K562 (cell line): Measurements from ENCODE around the gene DDRGK1.

ENCODE experiments used
- ATF1 ChIP-seq, 2 experiments: fragments of 450-650 bp in 1 of 2; IDR thresholded peaks; 2 replicates each; pipeline ENCODE4 v1.6.1; 2016; ENCODE audit warnings: missing compliant biosample characterization in 1 of 2, missing genetic modification characterization in 1 of 2
- CREB1 ChIP-seq, 2 experiments: sonication (generic) in 1 of 2; formaldehyde crosslinking in 1 of 2; IDR thresholded peaks; 2 replicates each; pipeline versions ENCODE4 v1.6.1 to v1.8.0; 2012 to 2022; ENCODE audit warnings: inconsistent platforms in 1 of 2, mild to moderate bottlenecking in 1 of 2, missing genetic modification reagents in 1 of 2, moderate library complexity in 1 of 2
- TBL1XR1 ChIP-seq, 2 experiments: IDR thresholded peaks; 2 replicates each; pipeline ENCODE4 v1.6.1; 2012; ENCODE audit warnings: improper control_type of control experiment in 2 of 2, low read length in 2 of 2, mild to moderate bottlenecking in 1 of 2
- TF ChIP-seq, protein P1 (sequence below): sonication (generic); formaldehyde crosslinking; IDR thresholded peaks from 2 replicates; pipeline ENCODE4 v1.8.1; 2023; ENCODE audit warnings: missing genetic modification reagents, mild to moderate bottlenecking, borderline replicate concordance
- TF ChIP-seq, protein P2 (sequence below): fragments of 450-650 bp; IDR thresholded peaks from 2 replicates; pipeline ENCODE4 v1.6.1; 2014; ENCODE audit warnings: low read depth, mild to moderate bottlenecking, moderate library complexity, borderline replicate concordance

DNA sequence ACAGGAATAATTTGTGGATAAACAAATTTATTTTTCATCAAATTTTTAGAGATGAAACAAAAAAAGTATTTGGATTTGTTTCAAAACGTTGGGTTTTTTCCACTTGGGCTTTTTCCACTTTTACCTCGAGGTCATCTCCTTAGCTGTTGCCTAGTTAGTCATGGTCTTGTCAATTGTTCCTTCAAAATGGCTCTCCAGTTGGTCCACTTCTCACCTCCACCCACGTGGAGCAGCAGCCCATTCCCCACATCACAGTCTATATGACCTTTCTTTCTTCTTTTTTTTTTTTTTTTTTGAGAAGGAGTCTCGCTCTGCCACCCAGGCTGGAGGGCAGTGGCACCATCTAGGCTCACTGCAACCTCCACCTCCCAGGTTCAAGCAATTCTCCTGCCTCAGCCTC lies 41.2 kb upstream of the DDRGK1 start:
- TF ChIP-seq TBL1XR1 (IDR thresholded peaks at IDR 0.05; ENCODE audit: low read length in 2 of 2) (no peak), CREB1 (IDR thresholded peaks at IDR 0.05) (no peak), CREB1 (CRISPR knock-in tag; IDR thresholded peaks at IDR 0.05) (no peak), ATF1 (CRISPR knock-in tag; IDR thresholded peaks at IDR 0.05) (no peak), ATF1 (tag; IDR thresholded peaks at IDR 0.05) (no peak)
- TF ChIP-seq, protein P1, sequence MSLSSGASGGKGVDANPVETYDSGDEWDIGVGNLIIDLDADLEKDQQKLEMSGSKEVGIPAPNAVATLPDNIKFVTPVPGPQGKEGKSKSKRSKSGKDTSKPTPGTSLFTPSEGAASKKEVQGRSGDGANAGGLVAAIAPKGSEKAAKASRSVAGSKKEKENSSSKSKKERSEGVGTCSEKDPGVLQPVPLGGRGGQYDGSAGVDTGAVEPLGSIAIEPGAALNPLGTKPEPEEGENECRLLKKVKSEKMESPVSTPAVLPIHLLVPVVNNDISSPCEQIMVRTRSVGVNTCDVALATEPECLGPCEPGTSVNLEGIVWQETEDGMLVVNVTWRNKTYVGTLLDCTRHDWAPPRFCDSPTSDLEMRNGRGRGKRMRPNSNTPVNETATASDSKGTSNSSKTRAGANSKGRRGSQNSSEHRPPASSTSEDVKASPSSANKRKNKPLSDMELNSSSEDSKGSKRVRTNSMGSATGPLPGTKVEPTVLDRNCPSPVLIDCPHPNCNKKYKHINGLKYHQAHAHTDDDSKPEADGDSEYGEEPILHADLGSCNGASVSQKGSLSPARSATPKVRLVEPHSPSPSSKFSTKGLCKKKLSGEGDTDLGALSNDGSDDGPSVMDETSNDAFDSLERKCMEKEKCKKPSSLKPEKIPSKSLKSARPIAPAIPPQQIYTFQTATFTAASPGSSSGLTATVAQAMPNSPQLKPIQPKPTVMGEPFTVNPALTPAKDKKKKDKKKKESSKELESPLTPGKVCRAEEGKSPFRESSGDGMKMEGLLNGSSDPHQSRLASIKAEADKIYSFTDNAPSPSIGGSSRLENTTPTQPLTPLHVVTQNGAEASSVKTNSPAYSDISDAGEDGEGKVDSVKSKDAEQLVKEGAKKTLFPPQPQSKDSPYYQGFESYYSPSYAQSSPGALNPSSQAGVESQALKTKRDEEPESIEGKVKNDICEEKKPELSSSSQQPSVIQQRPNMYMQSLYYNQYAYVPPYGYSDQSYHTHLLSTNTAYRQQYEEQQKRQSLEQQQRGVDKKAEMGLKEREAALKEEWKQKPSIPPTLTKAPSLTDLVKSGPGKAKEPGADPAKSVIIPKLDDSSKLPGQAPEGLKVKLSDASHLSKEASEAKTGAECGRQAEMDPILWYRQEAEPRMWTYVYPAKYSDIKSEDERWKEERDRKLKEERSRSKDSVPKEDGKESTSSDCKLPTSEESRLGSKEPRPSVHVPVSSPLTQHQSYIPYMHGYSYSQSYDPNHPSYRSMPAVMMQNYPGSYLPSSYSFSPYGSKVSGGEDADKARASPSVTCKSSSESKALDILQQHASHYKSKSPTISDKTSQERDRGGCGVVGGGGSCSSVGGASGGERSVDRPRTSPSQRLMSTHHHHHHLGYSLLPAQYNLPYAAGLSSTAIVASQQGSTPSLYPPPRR (CRISPR knock-in tag) = no peak
- TF ChIP-seq, protein P2, sequence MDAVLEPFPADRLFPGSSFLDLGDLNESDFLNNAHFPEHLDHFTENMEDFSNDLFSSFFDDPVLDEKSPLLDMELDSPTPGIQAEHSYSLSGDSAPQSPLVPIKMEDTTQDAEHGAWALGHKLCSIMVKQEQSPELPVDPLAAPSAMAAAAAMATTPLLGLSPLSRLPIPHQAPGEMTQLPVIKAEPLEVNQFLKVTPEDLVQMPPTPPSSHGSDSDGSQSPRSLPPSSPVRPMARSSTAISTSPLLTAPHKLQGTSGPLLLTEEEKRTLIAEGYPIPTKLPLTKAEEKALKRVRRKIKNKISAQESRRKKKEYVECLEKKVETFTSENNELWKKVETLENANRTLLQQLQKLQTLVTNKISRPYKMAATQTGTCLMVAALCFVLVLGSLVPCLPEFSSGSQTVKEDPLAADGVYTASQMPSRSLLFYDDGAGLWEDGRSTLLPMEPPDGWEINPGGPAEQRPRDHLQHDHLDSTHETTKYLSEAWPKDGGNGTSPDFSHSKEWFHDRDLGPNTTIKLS = no peak
